Left lung (tissue), 10 donors: ENCODE results near the gene TEX19. TPM values are rescaled to one million over a fixed set of nuclear protein-coding genes. Genes with fewer than 3 reads are reported as not detected.

ENCODE experiments used
- ATAC-seq: fragments of 200-7000 bp; cut with Tn5 transposase; one replicate; pipeline ENCODE4 v1.9.1; 2020; ENCODE audit warnings: moderate library complexity
- DNase-seq, 4 donors: peaks; one replicate each; pipeline ENCODE4 v3.0.0-alpha.2; 2013 to 2020
- H3K27ac ChIP-seq, 2 donors: fragments of 200-600 bp; sonication (generic) in 1 of 2; one replicate each; pipeline versions ENCODE4 v1.5.0 to v1.8.0; 2020 to 2021
- H3K27me3 ChIP-seq, 2 donors: fragments of 200-600 bp; sonication (generic) in 1 of 2; one replicate each; pipeline versions ENCODE4 v1.5.0 to v1.8.0; 2020 to 2021
- H3K36me3 ChIP-seq, 2 donors: fragments of 200-600 bp; sonication (generic) in 1 of 2; one replicate each; pipeline versions ENCODE4 v1.5.0 to v1.8.0; 2020 to 2021
- H3K4me1 ChIP-seq, 2 donors: fragments of 200-600 bp; one replicate each; pipeline ENCODE4 v1.8.0; 2021
- H3K4me3 ChIP-seq, 2 donors: fragments of 200-600 bp; sonication (generic) in 1 of 2; one replicate each; pipeline versions ENCODE4 v1.5.0 to v1.8.0; 2020 to 2021; ENCODE audit warnings: mild to moderate bottlenecking in 1 of 2
- H3K9me3 ChIP-seq, 2 donors: fragments of 200-600 bp; sonication (generic) in 1 of 2; one replicate each; pipeline versions ENCODE4 v1.5.0 to v1.8.0; 2020 to 2021
- CTCF ChIP-seq, 2 donors: fragments of 200-600 bp; sonication (generic) in 1 of 2; IDR thresholded peaks; one replicate each; pipeline versions ENCODE4 v1.5.0 to v1.8.0; 2021; ENCODE audit warnings: antibody characterized with exemption in 2 of 2
- intact Hi-C, 2 donors: fragments of 100-400 bp; cut with DNase I; formaldehyde crosslinking; loops; one replicate each; pipeline versions ENCODE4 v1.11.2 to v1.14.2; 2022
- polyA plus RNA-seq, 6 donors: library from polyadenylated mRNA; unstranded; fragments of 120-200 nt; gene quantifications; one replicate each; pipeline ENCODE4 v1.2.1, GENCODE V29; 2013; ENCODE audit not compliant: insufficient read length in 6 of 6
- total RNA-seq, 2 donors: library from RNA; stranded (reverse); fragmentation: NEBNext Ultra II Directional; extraction: Animal tissue kit (Norgen Biotek cat#: 25700); gene quantifications; one replicate each; pipeline ENCODE4 v1.2.1, GENCODE V29; 2021
- donor health status: DM: no; HTN: yes; CAD: no.
- donor health status: DM: no; HTN: no; CAD: no.

The TEX19 gene
- total and polyA plus RNA-seq, 8 donors, result 0.07 TPM; not detected in 7

GRCh38 chr17:82342361-82343079 is 16.5 kb upstream of the TEX19 start:
- TF ChIP-seq CTCF (IDR thresholded peaks at IDR 0.05), result no peak
- DNase-seq, result peak in 1 of 4 donors; percentile 63
- H3K36me3 ChIP-seq, result no peaks in the 10 kb centered on the region
- H3K9me3 ChIP-seq, result no peaks in the 10 kb centered on the region
- intact Hi-C loops, result no loop called here
- no peak overlapping the region for H3K4me3 ChIP-seq
- H3K27me3 ChIP-seq, result peaks cover 0 to 5% of the 10 kb centered on the region in 2 donors
- ATAC-seq, result no peak
- peaks cover 0 to 3% of the 10 kb centered on the region in 2 donors for H3K4me1 ChIP-seq
- no peak overlapping the region for H3K27ac ChIP-seq

- ATAC-seq (no peak), DNase-seq (peak in 1 of 4 donors; percentile 13)
- H3K4me1 ChIP-seq, result peaks cover 0 to 3% of the 10 kb centered on the region in 2 donors
- no peak overlapping the region for H3K27ac ChIP-seq
- peaks cover 0 to 9% of the 10 kb centered on the region in 2 donors for H3K27me3 ChIP-seq
- TF ChIP-seq CTCF (IDR thresholded peaks at IDR 0.05), result no peak
- intact Hi-C loops, result no loop called here
- no peak overlapping the region for H3K4me3 ChIP-seq
- no peaks in the 10 kb centered on the region for H3K9me3 ChIP-seq
- H3K36me3 ChIP-seq, result no peaks in the 10 kb centered on the region
These were observed 15.5 kb upstream of the TEX19 start for GRCh38 chr17:82343560-82343959.

GRCh38 chr17:82344175-82344907 is 14.7 kb upstream of the TEX19 start:
- TF ChIP-seq CTCF (IDR thresholded peaks at IDR 0.05), result no peak
- peak in 1 of 4 donors; percentile 47 for DNase-seq
- ATAC-seq, result no peak
- H3K9me3 ChIP-seq, result no peaks in the 10 kb centered on the region
- intact Hi-C loops, result no loop called here
- no peaks in the 10 kb centered on the region for H3K4me1 ChIP-seq
- no peak overlapping the region for H3K4me3 ChIP-seq
- H3K27ac ChIP-seq, result no peak overlapping the region
- no peaks in the 10 kb centered on the region for H3K36me3 ChIP-seq
- peaks cover 0 to 13% of the 10 kb centered on the region in 2 donors for H3K27me3 ChIP-seq

GRCh38 chr17:82345151-82345976 is 13.7 kb upstream of the TEX19 start:
- H3K4me1 ChIP-seq, result no peaks in the 10 kb centered on the region
- H3K27me3 ChIP-seq, result peaks cover 0 to 14% of the 10 kb centered on the region in 2 donors
- no peaks in the 10 kb centered on the region for H3K9me3 ChIP-seq
- DNase-seq (no peak), ATAC-seq (no peak)
- no peak for TF ChIP-seq CTCF (IDR thresholded peaks at IDR 0.05)
- no peak overlapping the region for H3K4me3 ChIP-seq
- intact Hi-C loops, result no loop called here
- no peak overlapping the region for H3K27ac ChIP-seq
- H3K36me3 ChIP-seq, result no peaks in the 10 kb centered on the region
